NCI-H82 treated with DMSO at 0.1 percent for 48 hours (cell line): ENCODE results near the gene RBBP8NL.
"Not testable (repeated sequence)": the region's sequence is repeated elsewhere in the genome, so short reads cannot be mapped to it uniquely, and the experiment has no call there.

Experiments used
- DNase-seq: peaks from one replicate; lab custom pipeline; 2025; ENCODE audit not compliant: unreplicated experiment; lab: John Stamatoyannopoulos, UW

RBBP8NL gene

GRCh38 chr20:62445553-62446340 lies 18.4 kb upstream of the RBBP8NL start:
- no peak for DNase-seq

- DNase-seq = no peak
Measured at GRCh38 chr20:62444286-62444685, 16.9 kb upstream of the RBBP8NL start.

GRCh38 chr20:62441987-62442539 lies 14.7 kb upstream of the RBBP8NL start:
- DNase-seq = no peak

GRCh38 chr20:62439218-62439617 lies 11.9 kb upstream of the RBBP8NL start:
- DNase-seq = no peak

- DNase-seq = no peak
Measured at GRCh38 chr20:62437927-62438326, 10.6 kb upstream of the RBBP8NL start.

- DNase-seq = no peak
Measured at GRCh38 chr20:62437496-62437895, 10.2 kb upstream of the RBBP8NL start.

GRCh38 chr20:62436692-62437091 lies 9.4 kb upstream of the RBBP8NL start:
- DNase-seq = no peak

- no peak for DNase-seq
Measured at GRCh38 chr20:62433658-62434497, 6.5 kb upstream of the RBBP8NL start.

GRCh38 chr20:62430866-62431447 lies 3.6 kb upstream of the RBBP8NL start:
- no peak for DNase-seq

- DNase-seq = no peak
Measured at GRCh38 chr20:62430311-62430853, 3.0 kb upstream of the RBBP8NL start.

GRCh38 chr20:62429455-62430310 lies 2.3 kb upstream of the RBBP8NL start:
- no peak for DNase-seq

GRCh38 chr20:62428396-62429295 lies 1.3 kb upstream of the RBBP8NL start:
- DNase-seq = no peak

GRCh38 chr20:62428002-62428372 lies 648 bp upstream of the RBBP8NL start:
- DNase-seq = no peak

- no peak for DNase-seq
Measured at GRCh38 chr20:62426699-62427131, 624 bp downstream of the RBBP8NL start.

GRCh38 chr20:62426059-62426348 lies 1.3 kb downstream of the RBBP8NL start:
- DNase-seq = not testable (repeated sequence)

GRCh38 chr20:62425281-62426058 lies 1.9 kb downstream of the RBBP8NL start:
- DNase-seq = no peak

GRCh38 chr20:62424249-62425107 lies 2.9 kb downstream of the RBBP8NL start:
- no peak for DNase-seq

GRCh38 chr20:62423326-62423706 lies 4.0 kb downstream of the RBBP8NL start:
- DNase-seq = no peak
